GM23338 (cell line): ENCODE measurements around the gene AKAP17A. TPM values are rescaled to one million over a fixed set of nuclear protein-coding genes. Genes with fewer than 3 reads are reported as not detected.

Experiments
- ATAC-seq: fragments of 200-7000 bp; cut with Tn5 transposase; 3 replicates; pipeline ENCODE4 v1.9.1; 2020
- DNase-seq: peaks from one replicate; pipeline ENCODE4 v3.0.0-alpha.2; 2015; ENCODE audit warnings: low spot score
- H2AFZ ChIP-seq: fragments of 200-600 bp; sonication (generic); 2 replicates; pipeline ENCODE4 v1.8.0; 2016; ENCODE audit warnings: antibody characterized with exemption, mild to moderate bottlenecking, moderate library complexity
- H3F3A ChIP-seq: fragments of 200-600 bp; sonication (generic); replicated peaks from 2 replicates; pipeline ENCODE4 v1.8.0; 2017; ENCODE audit warnings: antibody characterized with exemption, mixed run types, low read depth
- H3K27ac ChIP-seq: fragments of 200-600 bp; sonication (generic); 2 replicates; pipeline ENCODE4 v1.6.1; 2016; ENCODE audit warnings: low read depth
- H3K27me3 ChIP-seq: fragments of 200-600 bp; sonication (generic); 2 replicates; pipeline ENCODE4 v1.8.0; 2016; ENCODE audit warnings: mild to moderate bottlenecking, mixed run types, moderate library complexity; ENCODE audit not compliant: insufficient read depth
- H3K36me3 ChIP-seq: fragments of 200-600 bp; sonication (generic); 2 replicates; pipeline ENCODE4 v1.8.0; 2016; ENCODE audit warnings: mild to moderate bottlenecking; ENCODE audit not compliant: insufficient read depth
- H3K4me1 ChIP-seq: fragments of 200-600 bp; sonication (generic); 2 replicates; pipeline ENCODE4 v1.8.0; 2016; ENCODE audit warnings: mild to moderate bottlenecking, moderate library complexity; ENCODE audit not compliant: insufficient read depth
- H3K4me2 ChIP-seq: fragments of 200-600 bp; sonication (generic); 2 replicates; pipeline ENCODE4 v1.7.1; 2017; ENCODE audit warnings: mixed run types
- H3K4me3 ChIP-seq: fragments of 200-600 bp; sonication (generic); 2 replicates; pipeline ENCODE4 v1.6.1; 2016; ENCODE audit warnings: mixed run types
- H3K79me2 ChIP-seq: fragments of 200-600 bp; sonication (generic); replicated peaks from 2 replicates; pipeline ENCODE4 v1.8.0; 2017; ENCODE audit warnings: mild to moderate bottlenecking; ENCODE audit not compliant: insufficient read depth
- H3K9me2 ChIP-seq: fragments of 200-600 bp; sonication (generic); 2 replicates; pipeline ENCODE4 v1.8.0; 2017; ENCODE audit not compliant: insufficient read depth
- H4K20me1 ChIP-seq: fragments of 200-600 bp; sonication (generic); replicated peaks from 2 replicates; pipeline ENCODE4 v1.8.0; 2017; ENCODE audit warnings: mild to moderate bottlenecking; ENCODE audit not compliant: insufficient read depth
- H3K27ac Mint-ChIP-seq: 2 replicates; pipeline ENCODE4 v1.8.0; 2020; ENCODE audit warnings: inconsistent platforms, mild to moderate bottlenecking, moderate library complexity, mixed read lengths
- H3K27me3 Mint-ChIP-seq: 3 replicates; pipeline ENCODE4 v1.8.0; 2022; ENCODE audit warnings: low read depth, mild to moderate bottlenecking, moderate library complexity, mixed read lengths, inconsistent platforms; ENCODE audit not compliant: insufficient read depth, poor library complexity
- H3K36me3 Mint-ChIP-seq: 3 replicates; pipeline ENCODE4 v1.8.0; 2021; ENCODE audit warnings: low read depth, mild to moderate bottlenecking, inconsistent platforms, moderate library complexity, mixed read lengths
- H3K4me1 Mint-ChIP-seq: 3 replicates; pipeline ENCODE4 v1.8.0; 2020; ENCODE audit warnings: mild to moderate bottlenecking, inconsistent platforms, mixed read lengths
- H3K4me3 Mint-ChIP-seq: 3 replicates; pipeline ENCODE4 v1.8.0; 2021; ENCODE audit warnings: moderate library complexity, mild to moderate bottlenecking, inconsistent platforms, mixed read lengths
- H3K9me3 Mint-ChIP-seq: 3 replicates; pipeline ENCODE4 v1.8.0; 2020; ENCODE audit warnings: moderate library complexity, mild to moderate bottlenecking, inconsistent platforms, mixed read lengths
- CREB1 ChIP-seq: fragments of 250-450 bp; sonication (Bioruptor Pico); IDR thresholded peaks from 2 replicates; pipeline ENCODE4 v1.5.0; 2020; ENCODE audit warnings: low read depth, mild to moderate bottlenecking, moderate library complexity
- CTCF ChIP-seq, 2 experiments: fragments of 200-600 bp in 1 of 2; sonication (generic) in 1 of 2; conservative IDR thresholded peaks; 2 replicates each; pipeline versions ENCODE4 v1.5.1 to v1.6.1; 2016 to 2017; ENCODE audit warnings: antibody characterized with exemption in 2 of 2, low read depth in 2 of 2, mild to moderate bottlenecking in 2 of 2, moderate library complexity in 1 of 2
- EZH2phosphoT487 ChIP-seq: fragments of 200-600 bp; sonication (generic); IDR thresholded peaks from one replicate; pipeline ENCODE4 v1.8.1; 2018; ENCODE audit warnings: antibody characterized with exemption; ENCODE audit not compliant: unreplicated experiment
- POLR2AphosphoS5 ChIP-seq: IDR thresholded peaks from 2 replicates; pipeline ENCODE4 v1.6.1; 2016; ENCODE audit warnings: antibody characterized with exemption, low read depth
- ZNF331 ChIP-seq: fragments of 250-450 bp; sonication (Bioruptor Pico); IDR thresholded peaks from 2 replicates; pipeline ENCODE4 v1.5.0; 2020; ENCODE audit warnings: low read depth, mild to moderate bottlenecking, moderate library complexity
- ZNF462 ChIP-seq: fragments of 250-450 bp; sonication (Bioruptor Pico); IDR thresholded peaks from 2 replicates; pipeline ENCODE4 v1.5.0; 2020; ENCODE audit warnings: mild to moderate bottlenecking, moderate library complexity
- polyA plus RNA-seq: library from polyadenylated mRNA; unstranded; fragments of >200 nt; fragmentation: Nextera tagmentation; extraction: Ambion mirVana; gene quantifications from 2 replicates; pipeline ENCODE4 v1.2.1, GENCODE V29; 2016
- total RNA-seq: library from RNA; depleted of rRNA; stranded (reverse); fragments of >200 nt; shearing (Covaris generic); gene quantifications from 2 replicates; pipeline ENCODE4 v1.2.3, GENCODE V29; 2014

The AKAP17A gene
- total and polyA plus RNA-seq, 2 experiments from 2014 or later, result 27.6 to 64.3 TPM

GRCh38 chrX:1554469-1555210, 36.8 kb upstream of the AKAP17A start (continued):
- TF ChIP-seq ZNF462 (CRISPR knock-in tag), result no peak
- TF ChIP-seq CREB1 (CRISPR knock-in tag), result no peak

GRCh38 chrX:1555370-1555769, 36.0 kb upstream of the AKAP17A start:
- H3F3A ChIP-seq, result no peaks in the 10 kb centered on the region
- Mint-ChIP-seq H3K36me3 (peaks cover 16% of the 10 kb centered on the region), H3K27ac (no peak overlapping the region), H3K27me3 (peaks cover 4% of the 10 kb centered on the region), H3K4me1 (no peaks in the 10 kb centered on the region), H3K4me3 (no peak overlapping the region), H3K9me3 (peaks cover 80% of the 10 kb centered on the region)
- no peak overlapping the region for H3K27ac ChIP-seq
- no peaks in the 10 kb centered on the region for H3K4me1 ChIP-seq
- H4K20me1 ChIP-seq, result no peaks in the 10 kb centered on the region
- no peak overlapping the region for H3K4me3 ChIP-seq
- ATAC-seq (no peak), DNase-seq (no peak)
- H3K27me3 ChIP-seq, result no peaks in the 10 kb centered on the region
- no peaks in the 10 kb centered on the region for H3K36me3 ChIP-seq
- no peak overlapping the region for H2AFZ ChIP-seq
- no peaks in the 10 kb centered on the region for H3K79me2 ChIP-seq
- no peak overlapping the region for H3K4me2 ChIP-seq
- no peaks in the 10 kb centered on the region for H3K9me2 ChIP-seq
- no peak for TF ChIP-seq ZNF331 (CRISPR knock-in tag)
- TF ChIP-seq ZNF462 (CRISPR knock-in tag), result no peak
- no peak for TF ChIP-seq EZH2phosphoT487
- TF ChIP-seq CTCF (conservative IDR thresholded peaks at IDR 0.05; ENCODE audit: low read depth in 2 of 2), result no peak
- no peak for TF ChIP-seq POLR2AphosphoS5
